Panc1 (cell line): Measurements from ENCODE around the gene INAFM2.

Source experiments
- CTCF ChIP-seq: fragments of 450-650 bp; IDR thresholded peaks from 2 replicates; pipeline ENCODE4 v1.5.1; 2017; ENCODE audit warnings: mild to moderate bottlenecking
- POLR2AphosphoS5 ChIP-seq: IDR thresholded peaks from 2 replicates; pipeline ENCODE4 v1.6.1; 2012; ENCODE audit warnings: mild to moderate bottlenecking, low read depth, low read length, moderate library complexity
- SIN3A ChIP-seq: IDR thresholded peaks from 2 replicates; pipeline ENCODE4 v1.6.1; 2012; ENCODE audit warnings: low read depth, mild to moderate bottlenecking, low read length, moderate library complexity, borderline replicate concordance; ENCODE audit not compliant: insufficient read depth
- TCF7L2 ChIP-seq: IDR thresholded peaks from 2 replicates; pipeline ENCODE4 v1.6.1; 2011; ENCODE audit warnings: mild to moderate bottlenecking, low read depth, low read length, inconsistent platforms

- no peak for TF ChIP-seq CTCF
- TF ChIP-seq SIN3A, result no peak
- TF ChIP-seq POLR2AphosphoS5, result no peak
- TF ChIP-seq TCF7L2, result no peak
These were observed 25.7 kb downstream of the INAFM2 start for GRCh38 chr15:40349163-40349562.
